Kasumi-1 (cell line): ENCODE results near the gene BTNL9.
"Not testable (repeated sequence)": the region's sequence is repeated elsewhere in the genome, so short reads cannot be mapped to it uniquely, and the experiment has no call there.

Experiments
- DNase-seq, 2 experiments: peaks; one replicate each; lab custom pipeline; 2025; lab: John Stamatoyannopoulos, UW

Gene BTNL9

GRCh38 chr5:181061645-181062044 is 21.6 kb downstream of the BTNL9 start:
- DNase-seq, result no peak

- no peak for DNase-seq
Observed at GRCh38 chr5:181062631-181063030, 22.6 kb downstream of the BTNL9 start.

GRCh38 chr5:181063514-181063913 is 23.4 kb downstream of the BTNL9 start:
- DNase-seq, result no peak

- no peak for DNase-seq
Observed at GRCh38 chr5:181064987-181065386, 24.9 kb downstream of the BTNL9 start.

- no peak for DNase-seq
Observed at GRCh38 chr5:181069767-181070491, 29.9 kb downstream of the BTNL9 start.

GRCh38 chr5:181070523-181070922 is 30.5 kb downstream of the BTNL9 start:
- DNase-seq, result no peak

GRCh38 chr5:181071257-181071656 is 31.2 kb downstream of the BTNL9 start:
- DNase-seq, result no peak

GRCh38 chr5:181076920-181077319 is 36.9 kb downstream of the BTNL9 start:
- no peak for DNase-seq

GRCh38 chr5:181081989-181082388 is 41.9 kb downstream of the BTNL9 start:
- DNase-seq, result no peak

GRCh38 chr5:181084621-181085195 is 44.6 kb downstream of the BTNL9 start:
- no peak for DNase-seq

- no peak for DNase-seq
Observed at GRCh38 chr5:181086026-181086883, 46.2 kb downstream of the BTNL9 start.

GRCh38 chr5:181086884-181087205 is 46.8 kb downstream of the BTNL9 start:
- DNase-seq, result no peak

- DNase-seq, result no peak
Observed at GRCh38 chr5:181087309-181087708, 47.2 kb downstream of the BTNL9 start.

- DNase-seq, result peak; percentile 23 to 42
Observed at GRCh38 chr5:181088289-181088688, 48.2 kb downstream of the BTNL9 start.

- no peak for DNase-seq
Observed at GRCh38 chr5:181092428-181092827, 52.4 kb downstream of the BTNL9 start.

GRCh38 chr5:181095162-181095561 is 55.1 kb downstream of the BTNL9 start:
- DNase-seq, result not testable (repeated sequence)

GRCh38 chr5:181096721-181097382 is 56.8 kb downstream of the BTNL9 start:
- DNase-seq, result not testable (repeated sequence)

GRCh38 chr5:181097383-181097753 is 57.3 kb downstream of the BTNL9 start:
- DNase-seq, result not testable (repeated sequence)

- DNase-seq, result not testable (repeated sequence)
Observed at GRCh38 chr5:181097759-181098491, 57.9 kb downstream of the BTNL9 start.

- DNase-seq, result no peak
Observed at GRCh38 chr5:181098762-181099601, 58.9 kb downstream of the BTNL9 start.

- DNase-seq, result no peak
Observed at GRCh38 chr5:181099602-181100086, 59.6 kb downstream of the BTNL9 start.
